Urothelium cell line (cell line): ENCODE data around the gene COA8.

ENCODE experiments used
- DNase-seq: peaks from one replicate; pipeline ENCODE4 v3.0.0; 2011; ENCODE audit warnings: low spot score, mixed read lengths
- FAIRE-seq: peaks from 2 replicates; lab custom pipeline; 2011; peaks lifted over from hg19 to GRCh38; lab: Jason Lieb, UNC

COA8 gene, protein sequence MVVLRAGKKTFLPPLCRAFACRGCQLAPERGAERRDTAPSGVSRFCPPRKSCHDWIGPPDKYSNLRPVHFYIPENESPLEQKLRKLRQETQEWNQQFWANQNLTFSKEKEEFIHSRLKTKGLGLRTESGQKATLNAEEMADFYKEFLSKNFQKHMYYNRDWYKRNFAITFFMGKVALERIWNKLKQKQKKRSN

DNA sequence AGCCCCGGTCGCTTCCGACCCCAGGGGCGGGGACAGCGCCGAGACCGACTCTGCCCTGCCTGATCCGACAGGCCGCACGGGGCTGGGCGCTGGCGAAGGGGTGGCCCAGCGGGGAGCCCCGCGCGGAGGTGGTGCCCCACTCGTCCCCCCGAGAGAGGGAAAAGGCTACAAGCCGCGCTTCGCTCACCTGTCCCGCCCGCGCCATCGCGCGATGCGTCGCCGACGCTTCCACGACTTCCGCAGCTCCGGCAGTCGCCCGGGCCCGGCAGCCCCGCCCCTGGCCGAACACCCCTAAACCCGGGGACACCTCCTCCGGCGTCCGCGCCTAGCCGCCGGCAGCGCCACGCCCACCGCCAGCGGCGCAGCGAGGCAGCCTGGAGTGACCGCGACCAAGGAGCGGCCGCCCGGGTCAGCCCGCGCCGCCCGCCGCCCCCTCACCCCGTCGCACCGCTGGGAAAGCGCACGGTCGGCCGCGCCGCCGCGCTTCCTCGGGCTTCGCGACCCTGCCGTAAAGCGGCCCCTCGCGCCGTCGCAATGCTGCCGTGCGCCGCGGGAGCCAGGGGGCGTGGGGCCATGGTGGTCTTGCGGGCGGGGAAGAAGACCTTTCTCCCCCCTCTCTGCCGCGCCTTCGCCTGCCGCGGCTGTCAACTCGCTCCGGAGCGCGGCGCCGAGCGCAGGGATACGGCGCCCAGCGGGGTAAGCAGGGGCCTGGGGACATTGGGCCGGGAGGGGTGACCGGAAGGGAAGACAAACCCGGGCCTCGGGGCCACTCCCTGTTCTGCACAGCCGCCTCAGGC lies at the start of gene COA8, which contains the start of gene BAG5:
Gene COA8 (plus strand): TSS at position 532 of the 797 bp plus-strand sequence. CDS start 42 bp downstream, at position 574.
Gene BAG5 (minus strand): TSS at position 229 of the 797 bp plus-strand sequence. CDS start 1,493 bp downstream, outside the sequence.
- DNase-seq = peak; percentile 91
- FAIRE-seq = no peak

DNA sequence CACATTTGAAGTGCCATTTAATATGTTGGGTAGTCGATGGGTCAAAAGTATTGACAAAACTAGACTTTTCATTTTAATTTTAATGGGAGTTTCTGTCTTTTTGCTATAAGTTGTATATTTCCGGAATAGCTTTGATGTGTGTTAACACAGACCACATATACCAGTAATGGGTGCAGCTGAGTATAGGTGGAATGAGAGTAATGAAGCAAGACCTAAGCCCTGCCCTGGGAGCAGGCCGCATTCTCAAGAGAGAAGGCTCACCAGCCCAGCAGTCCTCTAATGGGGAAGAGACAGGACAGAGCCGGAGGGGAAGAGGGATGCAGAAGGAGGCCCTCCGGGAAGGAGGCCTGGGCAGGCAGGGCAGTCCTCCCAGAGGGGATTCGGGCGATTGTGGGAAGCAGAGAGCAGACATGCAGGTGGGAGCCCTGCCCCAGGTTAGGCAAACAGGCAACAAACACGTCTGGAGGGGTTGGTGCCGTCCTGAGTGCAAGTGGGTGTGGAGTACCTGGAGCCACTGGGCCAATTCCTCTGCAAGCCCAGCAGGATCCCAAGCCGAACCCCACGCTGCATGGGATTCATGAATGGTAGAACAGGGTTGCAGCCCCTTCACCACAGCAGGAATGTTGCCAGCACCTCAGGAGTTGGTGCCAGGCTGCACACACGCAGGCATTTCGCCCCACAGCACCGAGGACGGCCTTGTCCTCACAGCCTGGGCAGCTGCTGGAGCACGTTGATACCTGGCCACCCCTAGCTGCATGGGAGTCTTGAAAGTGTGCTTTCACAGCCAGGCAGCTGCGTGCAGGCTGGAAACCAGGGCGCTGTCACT lies 48.0 kb upstream of the COA8 start:
- FAIRE-seq = no peak
- no peak for DNase-seq

DNA sequence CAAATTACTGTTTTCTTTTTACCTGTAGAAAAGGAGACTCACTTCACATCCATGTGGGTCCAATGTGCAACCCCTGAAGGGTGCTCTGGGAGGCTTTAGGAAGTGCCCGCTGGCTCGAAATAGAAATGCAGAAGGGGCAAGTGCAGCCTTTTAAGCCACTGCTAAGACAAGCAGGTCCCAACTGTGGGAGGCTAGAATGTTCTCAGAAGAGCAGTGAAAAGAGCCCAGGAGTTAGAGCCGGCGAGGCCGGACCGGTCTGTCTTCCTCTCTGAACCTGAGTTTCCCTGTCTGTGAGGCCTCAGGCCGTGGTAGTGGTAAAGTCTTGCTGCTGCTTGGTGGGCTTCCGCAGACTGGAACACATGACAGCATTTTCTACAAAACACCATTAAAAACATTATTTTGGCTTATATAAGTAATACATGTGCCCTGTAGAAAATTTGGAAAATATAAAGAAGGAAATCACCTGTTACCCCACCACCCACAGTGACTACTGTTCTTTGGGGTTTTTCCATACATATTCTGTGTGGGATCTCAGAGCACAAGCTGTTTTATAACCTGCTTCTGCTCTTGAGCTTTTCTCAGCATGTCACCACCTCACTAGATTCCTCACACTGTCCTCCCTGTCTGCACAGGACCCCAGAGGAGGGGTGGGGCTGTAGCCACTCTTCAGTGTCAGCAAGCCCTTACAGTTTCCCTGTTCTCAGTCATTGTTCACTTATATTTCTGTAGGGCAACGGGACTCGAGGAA lies 46.2 kb upstream of the COA8 start:
- FAIRE-seq = no peak
- DNase-seq = no peak

DNA sequence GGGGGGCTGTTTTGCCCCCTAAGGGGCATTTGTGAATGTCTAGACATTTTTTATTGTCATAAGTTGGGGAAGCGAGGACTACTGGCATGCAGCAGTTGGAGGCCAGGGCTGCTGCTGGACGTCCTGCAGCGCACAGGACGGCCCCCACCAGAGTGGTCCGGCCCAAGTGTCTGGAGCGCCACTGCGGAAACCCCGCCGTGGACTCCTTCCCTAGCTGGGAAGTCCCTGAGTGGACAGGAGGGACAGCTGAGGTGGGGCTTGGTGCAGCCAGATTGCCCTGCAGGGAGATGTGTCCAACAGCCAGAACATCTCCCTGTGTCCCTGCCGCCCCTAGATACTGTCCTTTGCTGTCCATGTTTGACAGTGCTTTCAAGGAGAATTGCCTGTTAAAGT lies 45.6 kb upstream of the COA8 start:
- FAIRE-seq = no peak
- no peak for DNase-seq

DNA sequence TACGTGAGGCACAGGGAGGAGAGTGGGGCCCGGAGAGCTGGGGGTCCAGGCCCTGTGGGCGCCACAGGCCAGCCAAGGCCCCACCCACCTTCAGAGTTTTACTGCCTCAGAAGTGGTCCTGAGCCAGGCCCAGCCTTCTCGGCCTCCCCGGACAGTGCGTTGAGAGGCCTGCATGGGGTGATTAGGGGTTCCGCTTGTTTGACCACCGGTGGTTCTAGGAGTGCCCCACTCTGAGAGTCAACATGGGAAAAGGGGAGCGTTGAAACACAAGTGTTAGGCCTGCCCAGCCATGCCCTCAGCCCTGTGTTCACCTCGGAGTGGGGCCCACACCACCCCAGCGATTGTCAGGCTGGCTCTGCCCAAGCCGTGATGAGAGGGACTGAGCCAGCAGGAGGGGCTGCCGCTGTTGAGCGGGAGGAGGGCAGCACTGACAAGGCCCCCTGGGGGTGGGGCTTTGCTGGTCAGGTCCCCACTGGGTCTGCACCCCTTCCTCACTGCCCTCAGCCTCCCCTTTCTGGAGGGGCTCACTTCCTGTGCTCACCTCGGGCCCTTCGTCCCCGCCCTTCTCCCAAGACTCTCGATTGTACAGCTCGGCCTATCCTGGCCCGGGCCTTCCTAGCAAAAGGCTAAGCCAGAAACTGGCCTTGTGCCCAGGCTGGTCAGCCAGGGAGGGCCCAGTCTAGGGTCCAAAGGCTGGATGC lies 44.9 kb upstream of the COA8 start:
- no peak for DNase-seq
- FAIRE-seq = no peak

DNA sequence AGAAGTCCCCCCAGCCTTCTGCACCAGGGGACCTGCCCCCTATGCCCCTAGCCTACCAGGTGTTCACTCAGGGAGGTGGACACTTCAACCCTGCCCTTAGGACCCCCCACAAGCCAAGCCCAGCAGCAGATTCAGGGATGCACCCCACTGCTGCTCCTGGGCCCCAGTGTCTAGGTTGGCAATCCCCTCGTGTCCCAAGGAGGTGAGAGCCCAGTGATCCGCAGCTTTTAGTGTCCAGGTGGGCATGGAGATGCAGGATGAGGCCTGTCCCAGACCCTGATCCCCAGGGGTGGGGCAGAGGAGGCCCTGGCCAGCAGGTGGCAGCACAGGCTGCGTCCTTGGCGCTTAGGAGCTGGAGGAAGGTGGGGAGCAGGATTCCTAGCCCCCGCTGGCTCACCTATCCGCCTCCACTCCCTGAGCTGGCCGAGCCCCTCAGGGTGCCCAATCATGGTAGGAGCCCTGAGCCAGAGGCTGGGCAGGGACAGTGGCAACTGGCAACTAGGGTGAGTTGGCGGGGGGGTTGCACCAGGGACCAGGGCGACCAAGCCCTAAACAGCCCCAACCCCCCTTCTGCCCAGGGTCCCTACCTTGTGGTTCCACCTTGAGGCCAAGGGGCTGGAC lies 44.2 kb upstream of the COA8 start:
- DNase-seq = peak; percentile 66
- no peak for FAIRE-seq

DNA sequence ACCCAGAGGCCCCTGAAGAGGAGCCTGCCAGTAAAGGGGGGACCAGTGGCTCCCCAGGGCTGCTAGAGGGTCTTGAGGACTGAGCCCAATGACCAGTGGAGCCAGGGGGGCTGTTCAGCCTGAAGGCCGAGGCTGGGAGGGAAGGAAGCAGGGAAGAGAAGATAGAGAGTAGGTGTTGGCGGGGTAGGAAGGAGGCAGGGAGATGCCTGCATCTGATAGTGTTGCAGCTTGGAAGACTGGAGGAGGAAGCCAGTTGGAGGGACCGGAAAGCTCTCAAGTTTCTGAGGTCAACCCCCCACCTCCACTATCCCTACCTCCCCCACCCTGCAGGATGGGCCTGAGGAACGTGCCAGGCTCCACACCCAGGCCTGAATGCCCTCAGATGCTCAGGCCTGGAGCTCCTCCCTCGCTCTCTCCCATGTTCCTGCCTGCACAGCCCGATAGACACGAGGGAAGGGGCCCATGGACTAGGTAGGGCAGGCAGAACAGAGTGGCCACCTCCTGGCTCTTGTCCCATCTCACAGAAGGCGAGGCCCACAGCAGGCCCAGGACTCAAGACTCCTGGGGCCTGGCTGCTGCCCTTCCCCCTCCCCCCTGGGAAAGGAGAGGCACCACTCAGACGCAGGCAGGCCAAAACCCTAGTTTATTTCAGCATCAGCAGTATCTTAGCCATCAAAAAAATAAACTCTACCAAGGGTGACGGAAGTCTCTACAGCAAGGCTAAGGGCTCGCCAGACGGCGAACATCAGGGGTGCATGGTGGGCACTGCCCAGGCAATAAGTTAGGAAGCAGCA lies 43.5 kb upstream of the COA8 start:
- FAIRE-seq = no peak
- no peak for DNase-seq

DNA sequence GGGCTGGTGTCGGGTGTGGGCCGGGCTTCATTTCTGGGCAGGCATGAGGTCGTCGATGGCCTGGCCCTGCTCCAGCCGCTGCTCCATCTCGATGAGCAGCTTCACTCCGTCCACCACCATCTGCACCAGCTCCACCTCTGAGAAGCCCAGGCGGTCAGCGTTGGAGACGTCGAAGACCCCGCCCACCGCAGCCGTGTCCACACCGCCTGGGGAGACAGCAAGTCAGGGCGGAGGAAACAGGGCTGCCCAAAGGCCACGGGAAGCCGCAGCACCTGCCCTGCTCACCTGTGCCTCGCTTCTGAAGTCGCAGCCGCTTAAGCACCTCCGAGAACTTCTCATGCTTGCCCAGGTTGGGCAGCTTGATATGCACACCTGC lies 42.9 kb upstream of the COA8 start:
- no peak for FAIRE-seq
- DNase-seq = no peak

DNA sequence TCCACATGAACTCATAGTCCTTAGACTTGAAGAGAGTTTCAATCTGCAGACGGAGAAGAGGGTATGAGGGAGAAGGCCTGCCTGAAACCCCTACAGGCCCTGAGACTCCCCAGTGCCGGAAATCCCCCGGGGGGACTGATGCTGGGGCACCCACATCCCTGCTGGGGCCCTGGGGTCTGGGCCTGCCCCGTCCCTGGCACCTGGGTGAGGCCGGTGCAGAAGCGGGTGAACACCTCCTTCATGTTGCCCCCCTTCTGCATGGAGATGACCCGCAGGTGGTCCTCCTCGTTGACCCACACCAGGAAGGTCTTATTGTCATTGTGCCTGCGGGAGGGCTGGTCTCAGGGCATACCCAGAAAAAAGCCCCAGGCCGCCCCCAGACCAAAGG lies 42.5 kb upstream of the COA8 start:
- no peak for DNase-seq
- FAIRE-seq = no peak

DNA sequence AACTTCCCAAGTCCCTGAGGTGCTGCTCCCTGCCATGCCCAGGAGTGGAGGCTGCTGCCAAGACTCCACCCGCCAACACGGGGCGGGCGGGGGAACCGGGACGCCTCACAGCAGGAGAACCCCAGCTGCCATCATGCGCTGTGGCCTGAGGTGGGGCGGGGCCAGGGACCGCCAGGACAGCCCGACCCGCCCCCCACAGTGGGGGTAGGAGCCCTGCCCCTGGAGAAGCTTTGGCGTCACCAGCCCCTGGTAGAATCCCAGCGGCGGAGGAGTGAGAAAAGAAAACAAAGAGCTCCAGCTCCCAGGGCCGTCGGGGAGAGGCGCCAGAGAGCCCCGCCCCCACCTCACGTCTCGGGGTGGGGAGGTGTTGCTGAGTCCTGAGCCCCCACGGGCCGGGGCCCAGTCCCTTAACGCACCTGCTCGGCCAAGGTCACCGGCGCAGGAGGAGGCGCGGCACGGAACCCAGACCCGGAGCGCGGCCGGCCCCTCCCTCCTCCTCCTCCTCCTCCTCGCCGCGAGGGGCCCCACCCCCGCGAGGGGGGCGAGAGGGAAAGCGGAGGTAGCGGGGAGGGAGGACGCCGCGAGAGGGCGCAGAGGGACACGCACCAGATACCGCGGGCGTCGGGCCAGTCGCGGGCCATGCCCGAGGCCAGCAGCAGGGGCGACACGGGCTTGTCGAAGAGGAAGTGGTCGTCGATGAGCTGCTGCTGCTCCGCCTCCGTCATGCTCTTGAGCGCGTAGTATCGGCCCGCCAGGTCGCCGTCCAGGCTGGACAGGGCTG lies 41.9 kb upstream of the COA8 start:
- FAIRE-seq (no peak), DNase-seq (peak; percentile 88)

DNA sequence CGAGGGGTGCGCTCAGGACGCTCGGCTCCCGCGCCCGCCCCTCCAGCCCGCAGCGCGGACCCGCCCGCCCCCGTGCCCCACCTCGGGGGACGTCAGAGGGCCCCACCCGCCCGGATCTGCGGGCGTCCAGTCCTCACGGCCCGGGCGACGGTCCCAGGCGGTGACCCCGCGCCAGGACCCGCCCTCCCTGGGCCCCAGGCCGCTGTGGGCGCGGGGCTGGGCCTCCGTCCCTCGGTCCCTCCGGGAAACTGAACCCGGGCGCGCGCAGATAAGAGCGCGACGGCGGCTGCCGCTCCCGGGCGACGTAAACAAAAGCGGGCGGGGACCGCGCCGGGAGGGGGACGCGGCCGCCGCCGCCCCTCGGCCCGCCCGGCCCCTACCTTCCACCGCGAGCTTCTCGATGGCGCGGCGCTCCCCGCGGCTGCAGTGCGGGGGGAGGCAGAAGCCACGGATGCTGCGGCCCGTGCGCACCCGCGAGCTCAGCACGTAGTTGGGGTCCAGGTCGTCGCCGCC lies 41.3 kb upstream of the COA8 start:
- FAIRE-seq (no peak), DNase-seq (no peak)

DNA sequence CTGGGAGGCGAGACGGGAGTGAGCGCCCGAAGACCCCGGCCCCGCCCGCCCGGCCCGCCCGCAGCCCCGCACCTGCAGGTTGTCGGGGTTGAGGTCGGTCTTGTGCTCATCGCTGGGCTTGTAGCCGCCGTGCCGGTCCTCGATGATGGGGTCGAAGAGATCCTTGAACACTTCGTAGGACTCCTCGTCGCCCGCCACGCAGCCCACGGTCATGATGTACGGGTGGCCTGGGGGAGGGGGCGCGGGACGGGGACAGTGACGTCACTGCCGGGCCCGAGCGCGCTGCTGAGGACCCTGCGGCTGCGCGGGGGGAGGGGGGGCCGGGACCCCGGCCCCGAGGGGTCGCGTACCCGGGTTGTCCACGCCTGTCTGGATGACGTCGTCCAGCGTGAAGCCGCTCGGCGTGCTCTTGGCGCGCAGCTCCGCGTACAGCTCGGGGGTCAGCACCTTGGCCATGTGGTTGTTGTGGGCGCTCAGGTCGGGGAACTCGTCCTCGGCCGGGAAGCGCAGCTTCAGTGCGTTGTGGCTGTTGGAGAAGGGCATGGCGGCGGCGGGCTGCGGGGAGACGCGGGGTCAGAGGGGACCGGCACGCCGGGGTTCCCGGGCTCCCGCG lies 40.7 kb upstream of the COA8 start:
- DNase-seq = no peak
- no peak for FAIRE-seq

DNA sequence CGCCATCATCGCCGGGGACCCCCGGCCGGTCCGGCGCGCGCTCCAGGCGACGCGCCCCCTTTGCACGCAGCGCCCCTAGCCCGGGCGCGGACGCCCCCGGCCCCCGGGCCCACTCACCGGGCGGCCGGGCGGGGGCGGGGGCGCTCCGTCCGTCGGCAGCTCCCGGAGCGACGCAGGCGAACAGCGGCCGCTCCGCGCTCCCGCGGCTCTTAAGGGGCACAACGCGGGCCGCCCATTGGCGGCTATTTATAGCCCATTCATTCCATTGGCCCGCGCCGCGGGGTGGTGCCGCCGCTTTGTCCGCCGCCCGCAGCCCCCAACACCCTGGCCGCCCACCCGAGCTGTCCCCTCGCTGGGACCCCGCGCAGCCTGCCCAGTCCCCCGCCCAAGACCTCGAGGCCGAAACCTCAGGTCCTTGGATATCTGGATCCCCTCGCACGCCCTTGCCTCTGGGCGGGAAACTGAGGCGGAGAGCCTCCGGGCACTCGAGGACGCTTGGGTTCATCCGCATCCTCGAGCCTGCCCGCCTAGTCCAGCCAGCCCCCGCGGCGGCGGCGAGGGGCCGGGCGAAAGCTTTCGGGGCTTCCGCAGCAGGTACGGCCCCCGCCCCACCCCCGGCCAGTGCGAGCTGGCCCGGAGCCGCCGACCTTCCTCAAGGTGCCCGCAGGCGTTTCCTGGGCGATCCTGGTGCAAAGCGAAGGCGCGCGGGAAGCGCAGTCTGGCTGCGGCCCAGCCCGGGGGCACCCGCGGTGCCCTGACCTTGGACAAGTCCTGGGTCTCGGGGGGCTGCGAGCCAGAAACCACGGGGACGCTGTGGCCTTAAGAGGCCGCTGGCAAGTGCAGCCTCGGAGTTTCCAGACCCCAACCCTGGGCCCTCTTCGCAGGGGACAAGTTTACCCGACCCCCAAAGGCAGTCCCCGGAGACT lies 39.8 kb upstream of the COA8 start, which contains the start of gene CKB:
Gene CKB (minus strand): TSS at position 182 of the 926 bp plus-strand sequence. CDS start 337 bp downstream, outside the sequence.
- FAIRE-seq (no peak), DNase-seq (peak; percentile 68)

DNA sequence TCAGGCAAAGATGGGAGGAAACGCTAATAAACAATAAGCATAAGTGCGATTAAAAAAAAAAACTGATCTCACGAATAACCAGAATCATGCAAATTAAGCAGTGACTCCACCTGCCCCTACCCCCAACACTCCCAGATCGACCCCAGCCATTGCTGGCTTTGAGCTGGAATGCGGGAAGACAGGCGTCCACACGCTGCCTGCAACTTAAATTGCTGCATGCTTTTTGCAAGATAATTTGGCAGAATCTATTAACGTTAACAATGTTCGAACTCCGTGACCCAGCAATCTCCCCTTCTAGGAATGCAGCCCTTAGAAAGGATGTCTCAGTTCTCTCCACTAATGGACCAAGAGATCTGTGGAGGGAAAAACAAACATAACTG lies 39.2 kb upstream of the COA8 start:
- FAIRE-seq = no peak
- no peak for DNase-seq

DNA sequence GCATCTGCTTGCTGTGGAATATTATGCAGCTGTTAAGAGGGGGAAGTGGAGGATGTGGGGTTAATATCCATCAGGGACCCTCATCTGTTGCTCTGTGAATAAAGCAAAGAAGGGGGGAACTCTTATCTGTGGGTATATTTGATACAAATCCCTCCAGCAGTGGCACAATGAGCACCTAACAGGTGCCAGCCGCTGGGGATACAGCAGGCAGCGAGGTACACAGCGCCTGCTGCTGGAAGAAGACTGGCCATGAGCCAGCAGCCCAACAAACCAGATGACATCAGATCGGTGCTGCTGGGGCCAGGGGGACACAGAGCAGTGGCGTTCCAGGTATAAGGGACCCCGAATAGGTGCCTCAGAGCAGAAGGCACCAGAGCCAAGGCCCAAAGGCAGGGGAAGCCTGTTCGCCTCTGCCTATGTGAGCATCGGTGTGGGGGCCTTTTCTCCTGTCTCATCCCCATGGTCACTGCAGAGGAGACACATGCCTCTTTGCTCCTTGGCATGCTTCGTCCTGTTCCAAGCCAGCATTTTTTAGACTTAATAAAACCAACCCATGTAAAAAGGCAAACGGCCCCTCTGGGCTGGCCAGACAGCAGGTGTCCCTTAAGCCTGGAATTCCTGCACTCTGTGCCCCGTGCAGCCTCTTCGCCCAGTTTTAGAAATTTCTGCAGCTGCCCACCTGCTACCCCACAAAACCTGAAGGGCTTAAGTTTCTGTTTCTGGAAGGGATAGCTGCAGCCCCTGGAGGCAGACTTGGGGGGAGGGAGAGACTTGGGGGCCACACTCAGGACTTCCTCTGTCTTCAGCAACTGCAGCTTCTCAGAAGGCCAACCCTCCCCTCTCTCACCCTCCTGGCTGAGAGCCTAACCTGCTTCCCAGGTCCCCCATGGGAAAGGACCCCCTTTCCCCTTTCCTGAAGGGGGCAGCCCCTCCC lies 38.5 kb upstream of the COA8 start:
- FAIRE-seq (no peak), DNase-seq (no peak)
